ENCODE results near the gene DPP4.
A peak's percentile ranks its signal among the peaks of the same experiment; 100 is the strongest.

Gene DPP4

GRCh38 chr2:162043132-162043531 is 30.9 kb downstream of the DPP4 start:
- H3K4me2 ChIP-seq (ENCODE audit: insufficient read depth, low read length): no peak overlapping the region
- no peak overlapping the region for H3K9ac ChIP-seq (ENCODE audit: low read depth, low read length)
- H3K4me1 ChIP-seq (ENCODE audit: insufficient read depth, low read length): no peaks in the 10 kb centered on the region
- no peak overlapping the region for H3K4me3 ChIP-seq (ENCODE audit: low read depth in 1 of 2, low read length in 2 of 2)
- H3K9me3 ChIP-seq (ENCODE audit: insufficient read depth, low read length, severe bottlenecking): no peaks in the 10 kb centered on the region
- DNase-seq (no peak), ATAC-seq (ENCODE audit: insufficient read depth, low read depth) (0 out of 3 replicates have a peak, but pooled peaks have one; percentile 19)
- no peaks in the 10 kb centered on the region for H4K20me1 ChIP-seq (ENCODE audit: insufficient read depth, low read length)
- no peak overlapping the region for H3K27ac ChIP-seq (ENCODE audit: low read length)
- no peaks in the 10 kb centered on the region for H3K27me3 ChIP-seq (ENCODE audit: insufficient read depth, low read length, poor library complexity)
- H2AFZ ChIP-seq (ENCODE audit: low read depth, low read length): no peak overlapping the region
- H3K36me3 ChIP-seq (ENCODE audit: insufficient read depth, low read length): peaks cover 83% of the 10 kb centered on the region
- peaks cover 32% of the 10 kb centered on the region for H3K79me2 ChIP-seq (ENCODE audit: insufficient read depth, low read length)
- TF ChIP-seq CTCF (IDR thresholded peaks at IDR 0.05; ENCODE audit: borderline replicate concordance, extremely low read depth, low read length, poor library complexity, severe bottlenecking) (no peak), EZH2 (IDR thresholded peaks at IDR 0.05; ENCODE audit: borderline replicate concordance, low read depth, low read length, severe bottlenecking) (no peak)

GRCh38 chr2:162041485-162041884 is 32.5 kb downstream of the DPP4 start:
- H3K4me1 ChIP-seq (ENCODE audit: insufficient read depth, low read length): no peaks in the 10 kb centered on the region
- ATAC-seq (ENCODE audit: insufficient read depth, low read depth): no peak
- H3K4me2 ChIP-seq (ENCODE audit: insufficient read depth, low read length): no peak overlapping the region
- no peaks in the 10 kb centered on the region for H3K27me3 ChIP-seq (ENCODE audit: insufficient read depth, low read length, poor library complexity)
- no peaks in the 10 kb centered on the region for H3K9me3 ChIP-seq (ENCODE audit: insufficient read depth, low read length, severe bottlenecking)
- DNase-seq: no peak
- H2AFZ ChIP-seq (ENCODE audit: low read depth, low read length): no peak overlapping the region
- TF ChIP-seq EZH2 (IDR thresholded peaks at IDR 0.05; ENCODE audit: borderline replicate concordance, low read depth, low read length, severe bottlenecking) (no peak), CTCF (IDR thresholded peaks at IDR 0.05; ENCODE audit: borderline replicate concordance, extremely low read depth, low read length, poor library complexity, severe bottlenecking) (no peak)
- no peak overlapping the region for H3K4me3 ChIP-seq (ENCODE audit: low read depth in 1 of 2, low read length in 2 of 2)
- peaks cover 19% of the 10 kb centered on the region for H3K79me2 ChIP-seq (ENCODE audit: insufficient read depth, low read length)
- peaks cover 91% of the 10 kb centered on the region for H3K36me3 ChIP-seq (ENCODE audit: insufficient read depth, low read length)
- H3K27ac ChIP-seq (ENCODE audit: low read length): no peak overlapping the region
- H4K20me1 ChIP-seq (ENCODE audit: insufficient read depth, low read length): no peaks in the 10 kb centered on the region
- H3K9ac ChIP-seq (ENCODE audit: low read depth, low read length): no peak overlapping the region

GRCh38 chr2:162038725-162039124 is 35.3 kb downstream of the DPP4 start:
- Histone ChIP-seq H3K9ac (ENCODE audit: low read depth, low read length) (no peak overlapping the region), H3K9me3 (ENCODE audit: insufficient read depth, low read length, severe bottlenecking) (no peaks in the 10 kb centered on the region), H3K4me1 (ENCODE audit: insufficient read depth, low read length) (no peaks in the 10 kb centered on the region), H3K27me3 (ENCODE audit: insufficient read depth, low read length, poor library complexity) (no peaks in the 10 kb centered on the region), H3K79me2 (ENCODE audit: insufficient read depth, low read length) (peaks cover 10% of the 10 kb centered on the region; the same call in 1 of the 2 replicates), H3K4me3 (ENCODE audit: low read depth in 1 of 2, low read length in 2 of 2) (no peak overlapping the region), H3K4me2 (ENCODE audit: insufficient read depth, low read length) (no peak overlapping the region), H3K27ac (ENCODE audit: low read length) (no peak overlapping the region), H4K20me1 (ENCODE audit: insufficient read depth, low read length) (no peaks in the 10 kb centered on the region), H3K36me3 (ENCODE audit: insufficient read depth, low read length) (peaks cover 91% of the 10 kb centered on the region), H2AFZ (ENCODE audit: low read depth, low read length) (no peak overlapping the region)
- ATAC-seq (ENCODE audit: insufficient read depth, low read depth) (no peak), DNase-seq (no peak)
- no peak for TF ChIP-seq CTCF (IDR thresholded peaks at IDR 0.05; ENCODE audit: borderline replicate concordance, extremely low read depth, low read length, poor library complexity, severe bottlenecking)
- no peak for TF ChIP-seq EZH2 (IDR thresholded peaks at IDR 0.05; ENCODE audit: borderline replicate concordance, low read depth, low read length, severe bottlenecking)

GRCh38 chr2:162037886-162038285 is 36.1 kb downstream of the DPP4 start:
- H3K36me3 ChIP-seq (ENCODE audit: insufficient read depth, low read length): peaks cover 90% of the 10 kb centered on the region
- no peak overlapping the region for H2AFZ ChIP-seq (ENCODE audit: low read depth, low read length)
- no peaks in the 10 kb centered on the region for H3K9me3 ChIP-seq (ENCODE audit: insufficient read depth, low read length, severe bottlenecking)
- H3K4me2 ChIP-seq (ENCODE audit: insufficient read depth, low read length): no peak overlapping the region
- no peaks in the 10 kb centered on the region for H3K4me1 ChIP-seq (ENCODE audit: insufficient read depth, low read length)
- no peaks in the 10 kb centered on the region for H3K27me3 ChIP-seq (ENCODE audit: insufficient read depth, low read length, poor library complexity)
- TF ChIP-seq EZH2 (IDR thresholded peaks at IDR 0.05; ENCODE audit: borderline replicate concordance, low read depth, low read length, severe bottlenecking): no peak
- TF ChIP-seq CTCF (IDR thresholded peaks at IDR 0.05; ENCODE audit: borderline replicate concordance, extremely low read depth, low read length, poor library complexity, severe bottlenecking): no peak
- no peak for DNase-seq
- ATAC-seq (ENCODE audit: insufficient read depth, low read depth): no peak
- H3K79me2 ChIP-seq (ENCODE audit: insufficient read depth, low read length): peaks cover 10% of the 10 kb centered on the region; the same call in 1 of the 2 replicates
- no peak overlapping the region for H3K9ac ChIP-seq (ENCODE audit: low read depth, low read length)
- no peaks in the 10 kb centered on the region for H4K20me1 ChIP-seq (ENCODE audit: insufficient read depth, low read length)
- H3K27ac ChIP-seq (ENCODE audit: low read length): no peak overlapping the region
- no peak overlapping the region for H3K4me3 ChIP-seq (ENCODE audit: low read depth in 1 of 2, low read length in 2 of 2)

Measured in DND-41 (cell line).